Astrocyte (in vitro differentiated cells and primary cell): ENCODE data around the gene RUNX1. TPM values are rescaled to one million over a fixed set of nuclear protein-coding genes. Genes with fewer than 3 reads are reported as not detected.
A peak's percentile ranks its signal among the peaks of the same experiment; 100 is the strongest.

ENCODE experiments used
- DNase-seq: peaks from one replicate; pipeline ENCODE4 v3.0.0-alpha.2; 2010; ENCODE audit warnings: low read depth
- FAIRE-seq: peaks from 2 replicates; lab custom pipeline; 2011; peaks lifted over from hg19 to GRCh38; lab: Jason Lieb, UNC
- H2AFZ ChIP-seq: 2 replicates; pipeline ENCODE4 v1.6.0; 2012; ENCODE audit warnings: low read depth, low read length, inconsistent platforms
- H3K27ac ChIP-seq: 2 replicates; pipeline ENCODE4 v1.5.1; 2011; ENCODE audit warnings: low read depth, low read length, inconsistent platforms
- H3K27me3 ChIP-seq: 2 replicates; pipeline ENCODE4 v1.6.0; 2011; ENCODE audit warnings: low read length, inconsistent platforms; ENCODE audit not compliant: insufficient read depth
- H3K36me3 ChIP-seq: 2 replicates; pipeline ENCODE4 v1.5.1; 2011; ENCODE audit warnings: low read length, inconsistent platforms; ENCODE audit not compliant: insufficient read depth
- H3K4me1 ChIP-seq: 2 replicates; pipeline ENCODE4 v1.5.1; 2011; ENCODE audit warnings: low read length, inconsistent platforms; ENCODE audit not compliant: insufficient read depth
- H3K4me2 ChIP-seq: 2 replicates; pipeline ENCODE4 v1.6.0; 2012; ENCODE audit warnings: low read length, inconsistent platforms
- H3K4me3 ChIP-seq: 2 replicates; pipeline ENCODE4 v1.5.1; 2011; ENCODE audit warnings: low read depth, mild to moderate bottlenecking, low read length, inconsistent platforms; ENCODE audit not compliant: insufficient read depth
- H3K79me2 ChIP-seq: 2 replicates; pipeline ENCODE4 v1.6.0; 2012; ENCODE audit warnings: mild to moderate bottlenecking, low read length, inconsistent platforms; ENCODE audit not compliant: insufficient read depth
- H3K9ac ChIP-seq: 2 replicates; pipeline ENCODE4 v1.6.0; 2012; ENCODE audit warnings: mild to moderate bottlenecking, low read length, inconsistent platforms
- H3K9me3 ChIP-seq: 2 replicates; pipeline ENCODE4 v1.5.1; 2012; ENCODE audit warnings: low read depth, mild to moderate bottlenecking, low read length, inconsistent platforms; ENCODE audit not compliant: insufficient read depth
- H4K20me1 ChIP-seq: 2 replicates; pipeline ENCODE4 v1.6.0; 2012; ENCODE audit warnings: low read length, inconsistent platforms; ENCODE audit not compliant: insufficient read depth
- H3K27ac Mint-ChIP-seq: one replicate; pipeline ENCODE4 v1.8.0; 2021; ENCODE audit warnings: mild to moderate bottlenecking, mixed read lengths; ENCODE audit not compliant: unreplicated experiment
- H3K27me3 Mint-ChIP-seq: one replicate; pipeline ENCODE4 v1.8.0; 2021; ENCODE audit warnings: low read depth, mixed read lengths; ENCODE audit not compliant: unreplicated experiment
- H3K36me3 Mint-ChIP-seq: one replicate; pipeline ENCODE4 v1.8.0; 2021; ENCODE audit warnings: low read depth, mixed read lengths; ENCODE audit not compliant: unreplicated experiment
- H3K4me1 Mint-ChIP-seq: one replicate; pipeline ENCODE4 v1.8.0; 2021; ENCODE audit warnings: low read depth, mixed read lengths; ENCODE audit not compliant: unreplicated experiment
- H3K4me3 Mint-ChIP-seq: one replicate; pipeline ENCODE4 v1.8.0; 2021; ENCODE audit warnings: mild to moderate bottlenecking, moderate library complexity, mixed read lengths; ENCODE audit not compliant: unreplicated experiment
- H3K9me3 Mint-ChIP-seq: one replicate; pipeline ENCODE4 v1.8.0; 2021; ENCODE audit warnings: mild to moderate bottlenecking, mixed read lengths; ENCODE audit not compliant: unreplicated experiment
- CTCF ChIP-seq: IDR thresholded peaks from 2 replicates; pipeline ENCODE4 v1.5.1; 2011; ENCODE audit warnings: low read depth, mild to moderate bottlenecking, inconsistent platforms, low read length, moderate library complexity; ENCODE audit not compliant: insufficient read depth
- EZH2 ChIP-seq: IDR thresholded peaks from 2 replicates; pipeline ENCODE4 v1.6.1; 2012; ENCODE audit warnings: mild to moderate bottlenecking, low read length, inconsistent platforms; ENCODE audit not compliant: insufficient read depth
- total RNA-seq: library from RNA; stranded (reverse); gene quantifications from 2 replicates; pipeline ENCODE4 v1.2.1, GENCODE V29; 2021

RUNX1 gene
- total RNA-seq, 1 donor from 2014 or later: 84.6 TPM

GRCh38 chr21:34938089-34938764, 110.9 kb downstream of the RUNX1 start:
- H3K27ac Mint-ChIP-seq: peak overlapping the region; percentile 82
- Histone ChIP-seq H3K36me3 (no peaks in the 10 kb centered on the region), H3K9ac (peak overlapping the region; percentile 68), H3K27ac (peak overlapping the region; percentile 76), H3K4me2 (peak overlapping the region; percentile 68), H2AFZ (no peak overlapping the region), H3K4me3 (no peak overlapping the region), H4K20me1 (no peaks in the 10 kb centered on the region), H3K9me3 (no peaks in the 10 kb centered on the region), H3K4me1 (peaks cover 42% of the 10 kb centered on the region), H3K27me3 (no peaks in the 10 kb centered on the region), H3K79me2 (no peaks in the 10 kb centered on the region)
- H3K4me3 Mint-ChIP-seq: peak overlapping the region; percentile 18
- no peaks in the 10 kb centered on the region for H3K9me3 Mint-ChIP-seq
- peaks cover 66% of the 10 kb centered on the region for H3K4me1 Mint-ChIP-seq
- H3K27me3 Mint-ChIP-seq: no peaks in the 10 kb centered on the region
- peak; percentile 81 for DNase-seq
- no peaks in the 10 kb centered on the region for H3K36me3 Mint-ChIP-seq
- TF ChIP-seq EZH2: no peak
- no peak for TF ChIP-seq CTCF
- no peak for FAIRE-seq

- Histone ChIP-seq H3K79me2 (no peaks in the 10 kb centered on the region), H3K9ac (peak overlapping the region; percentile 68), H2AFZ (no peak overlapping the region), H3K4me1 (peaks cover 42% of the 10 kb centered on the region), H3K27ac (peak overlapping the region; percentile 76), H3K9me3 (no peaks in the 10 kb centered on the region), H4K20me1 (no peaks in the 10 kb centered on the region), H3K4me2 (peak overlapping the region; percentile 68), H3K4me3 (no peak overlapping the region), H3K36me3 (no peaks in the 10 kb centered on the region), H3K27me3 (no peaks in the 10 kb centered on the region)
- Mint-ChIP-seq H3K36me3 (peaks cover 2% of the 10 kb centered on the region), H3K4me1 (peaks cover 69% of the 10 kb centered on the region), H3K27ac (peak overlapping the region; percentile 82), H3K4me3 (no peak overlapping the region), H3K27me3 (no peaks in the 10 kb centered on the region), H3K9me3 (no peaks in the 10 kb centered on the region)
- FAIRE-seq (no peak), DNase-seq (no peak)
- no peak for TF ChIP-seq CTCF
- TF ChIP-seq EZH2: no peak
Observed at GRCh38 chr21:34936883-34937563, 112.1 kb downstream of the RUNX1 start.
